BLaER1 (cell line): ENCODE data around the gene DDX51.
A peak's percentile ranks its signal among the peaks of the same experiment; 100 is the strongest.

Source experiments
- H3K27ac ChIP-seq: shearing (Covaris generic); formaldehyde crosslinking; 2 replicates; pipeline ENCODE4 v1.8.1; 2022
- H3K27me3 ChIP-seq: shearing (Covaris generic); formaldehyde crosslinking; 2 replicates; pipeline ENCODE4 v1.8.1; 2022
- H3K36me3 ChIP-seq: shearing (Covaris generic); formaldehyde crosslinking; 2 replicates; pipeline ENCODE4 v1.8.1; 2022
- H3K4me1 ChIP-seq: shearing (Covaris generic); formaldehyde crosslinking; 2 replicates; pipeline ENCODE4 v1.8.1; 2022
- H3K4me2 ChIP-seq: shearing (Covaris generic); formaldehyde crosslinking; 2 replicates; pipeline ENCODE4 v1.8.1; 2022
- H3K4me3 ChIP-seq: shearing (Covaris generic); formaldehyde crosslinking; 2 replicates; pipeline ENCODE4 v1.8.1; 2022
- H3K9ac ChIP-seq: shearing (Covaris generic); formaldehyde crosslinking; 2 replicates; pipeline ENCODE4 v1.8.1; 2022
- H3K9me3 ChIP-seq: shearing (Covaris generic); formaldehyde crosslinking; 2 replicates; pipeline ENCODE4 v1.8.1; 2022
- H4K20me1 ChIP-seq: shearing (Covaris generic); formaldehyde crosslinking; 2 replicates; pipeline ENCODE4 v1.8.1; 2022
- Cebpa-rat ChIP-seq: shearing (Covaris generic); IDR thresholded peaks from 2 replicates; pipeline ENCODE4 v1.8.1; 2022

Gene DDX51

GRCh38 chr12:132179431-132180362 lies 35.6 kb upstream of the DDX51 start:
- Histone ChIP-seq H3K4me1 (peaks cover 97% of the 10 kb centered on the region), H3K27me3 (no peaks in the 10 kb centered on the region), H3K36me3 (no peaks in the 10 kb centered on the region), H3K4me3 (peak overlapping the region; percentile 60), H3K27ac (peak overlapping the region; percentile 68), H3K4me2 (peak overlapping the region; percentile 98), H4K20me1 (no peaks in the 10 kb centered on the region), H3K9ac (peak overlapping the region; percentile 63), H3K9me3 (no peaks in the 10 kb centered on the region)
- TF ChIP-seq Cebpa-rat = no peak

GRCh38 chr12:132178801-132179401 lies 34.8 kb upstream of the DDX51 start:
- peak overlapping the region; percentile 60 for H3K4me3 ChIP-seq
- peak overlapping the region; percentile 98 for H3K4me2 ChIP-seq
- H3K36me3 ChIP-seq = no peaks in the 10 kb centered on the region
- H3K9ac ChIP-seq = peak overlapping the region; percentile 63
- peaks cover 5% of the 10 kb centered on the region; the same call in 1 of the 2 replicates for H3K27me3 ChIP-seq
- no peak for TF ChIP-seq Cebpa-rat
- peak overlapping the region; percentile 68 for H3K27ac ChIP-seq
- H4K20me1 ChIP-seq = no peaks in the 10 kb centered on the region
- H3K4me1 ChIP-seq = peaks cover 97% of the 10 kb centered on the region
- no peaks in the 10 kb centered on the region for H3K9me3 ChIP-seq

- peak overlapping the region; percentile 98 for H3K4me2 ChIP-seq
Measured at GRCh38 chr12:132178316-132178715, 34.2 kb upstream of the DDX51 start.

GRCh38 chr12:132176920-132177551 lies 32.9 kb upstream of the DDX51 start:
- H4K20me1 ChIP-seq = 0 out of 2 replicates have a peak, but pooled peaks cover 5% of the 10 kb centered on the region
- H3K9ac ChIP-seq = no peak overlapping the region
- no peaks in the 10 kb centered on the region for H3K36me3 ChIP-seq
- H3K4me1 ChIP-seq = peaks cover 100% of the 10 kb centered on the region
- H3K9me3 ChIP-seq = no peaks in the 10 kb centered on the region
- TF ChIP-seq Cebpa-rat = no peak
- 0 out of 2 replicates have a peak overlapping the region, but pooled peaks have one; percentile 34 for H3K27ac ChIP-seq
- peak overlapping the region; percentile 71 for H3K4me2 ChIP-seq
- H3K4me3 ChIP-seq = no peak overlapping the region
- H3K27me3 ChIP-seq = peaks cover 20% of the 10 kb centered on the region; the same call in 1 of the 2 replicates

More at GRCh38 chr12:132178316-132178715, 34.2 kb upstream of the DDX51 start:
- H3K4me1 ChIP-seq = peaks cover 97% of the 10 kb centered on the region
- peak overlapping the region; percentile 68 for H3K27ac ChIP-seq
- peak overlapping the region; percentile 60 for H3K4me3 ChIP-seq
- H3K27me3 ChIP-seq = peaks cover 10% of the 10 kb centered on the region; the same call in 1 of the 2 replicates
- no peaks in the 10 kb centered on the region for H3K9me3 ChIP-seq
- no peaks in the 10 kb centered on the region for H3K36me3 ChIP-seq
- peak overlapping the region; percentile 63; the same call in 1 of the 2 replicates for H3K9ac ChIP-seq
- TF ChIP-seq Cebpa-rat = no peak
- H4K20me1 ChIP-seq = no peaks in the 10 kb centered on the region

- Histone ChIP-seq H3K4me2 (peak overlapping the region; percentile 71), H3K4me1 (peaks cover 100% of the 10 kb centered on the region), H4K20me1 (0 out of 2 replicates have a peak, but pooled peaks cover 10% of the 10 kb centered on the region), H3K4me3 (no peak overlapping the region), H3K9me3 (no peaks in the 10 kb centered on the region), H3K27me3 (peaks cover 20% of the 10 kb centered on the region; the same call in 1 of the 2 replicates), H3K36me3 (no peaks in the 10 kb centered on the region), H3K9ac (no peak overlapping the region), H3K27ac (no peak overlapping the region)
- no peak for TF ChIP-seq Cebpa-rat
Measured at GRCh38 chr12:132176385-132176919, 32.3 kb upstream of the DDX51 start.

GRCh38 chr12:132175496-132176384 lies 31.6 kb upstream of the DDX51 start:
- H3K27me3 ChIP-seq = peaks cover 20% of the 10 kb centered on the region; the same call in 1 of the 2 replicates
- H3K4me3 ChIP-seq = no peak overlapping the region
- peak overlapping the region; percentile 94 for H3K4me2 ChIP-seq
- H4K20me1 ChIP-seq = 0 out of 2 replicates have a peak, but pooled peaks cover 12% of the 10 kb centered on the region
- no peak overlapping the region for H3K27ac ChIP-seq
- no peaks in the 10 kb centered on the region for H3K36me3 ChIP-seq
- no peaks in the 10 kb centered on the region for H3K9me3 ChIP-seq
- H3K4me1 ChIP-seq = peaks cover 100% of the 10 kb centered on the region
- no peak for TF ChIP-seq Cebpa-rat
- H3K9ac ChIP-seq = no peak overlapping the region

GRCh38 chr12:132174839-132175490 lies 30.8 kb upstream of the DDX51 start:
- no peak for TF ChIP-seq Cebpa-rat

More at GRCh38 chr12:132174839-132175490, 30.8 kb upstream of the DDX51 start:
- Histone ChIP-seq H3K4me3 (no peak overlapping the region), H3K4me2 (peak overlapping the region; percentile 94), H3K27me3 (peaks cover 20% of the 10 kb centered on the region; the same call in 1 of the 2 replicates), H3K27ac (no peak overlapping the region), H3K4me1 (peaks cover 100% of the 10 kb centered on the region), H3K9ac (no peak overlapping the region), H3K9me3 (no peaks in the 10 kb centered on the region), H4K20me1 (0 out of 2 replicates have a peak, but pooled peaks cover 12% of the 10 kb centered on the region), H3K36me3 (no peaks in the 10 kb centered on the region)
